HT1080 (cell line): ENCODE measurements around the gene PAX9. TPM values are rescaled to one million over a fixed set of nuclear protein-coding genes. Genes with fewer than 3 reads are reported as not detected.

Experiments
- DNase-seq: peaks from one replicate; pipeline ENCODE4 v3.0.0-alpha.2; 2015; ENCODE audit warnings: low read depth
- total RNA-seq: library from RNA; depleted of rRNA; stranded (reverse); fragments of >200 nt; shearing (Covaris generic); gene quantifications from 2 replicates; pipeline ENCODE4 v1.2.3, GENCODE V29; 2014

The PAX9 gene
- total RNA-seq, 1 experiment from 2014 or later, result 2.2 TPM

DNA sequence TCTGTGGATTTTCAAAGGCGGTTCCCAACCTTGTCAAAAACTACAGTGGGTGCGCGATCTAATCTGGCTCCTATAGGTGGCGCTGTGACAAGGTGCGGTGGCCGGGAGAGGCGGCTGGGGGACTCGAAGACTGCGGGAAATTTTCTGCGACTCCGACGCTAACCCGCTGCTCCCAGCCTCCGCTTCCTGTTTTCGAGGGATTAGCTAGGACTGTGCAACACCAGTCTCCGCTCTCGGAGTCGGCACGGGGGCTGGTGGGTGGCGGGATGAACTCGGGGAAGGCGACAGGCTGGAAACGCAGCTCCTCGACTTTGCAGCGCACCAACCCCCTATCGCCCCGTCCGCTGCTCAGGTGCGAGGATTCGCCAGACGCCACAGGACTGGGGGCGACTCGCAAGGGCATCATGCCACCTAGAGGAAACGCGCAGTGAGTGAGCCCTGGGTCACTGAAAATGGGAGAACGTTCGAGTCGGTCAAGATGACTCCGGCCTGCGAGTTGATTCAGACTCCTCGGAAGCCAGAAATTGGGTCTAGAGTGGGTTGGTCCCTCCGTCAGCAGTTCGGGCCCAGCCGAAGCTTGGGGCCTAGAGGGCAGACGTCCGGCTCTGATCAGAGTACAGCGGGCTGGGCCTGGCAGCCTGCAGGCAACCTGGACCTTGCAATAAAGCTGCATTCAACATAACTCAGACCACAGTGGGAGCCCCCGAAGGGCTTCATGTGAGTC, 5.5 kb upstream of the PAX9 start:
- no peak for DNase-seq

DNA sequence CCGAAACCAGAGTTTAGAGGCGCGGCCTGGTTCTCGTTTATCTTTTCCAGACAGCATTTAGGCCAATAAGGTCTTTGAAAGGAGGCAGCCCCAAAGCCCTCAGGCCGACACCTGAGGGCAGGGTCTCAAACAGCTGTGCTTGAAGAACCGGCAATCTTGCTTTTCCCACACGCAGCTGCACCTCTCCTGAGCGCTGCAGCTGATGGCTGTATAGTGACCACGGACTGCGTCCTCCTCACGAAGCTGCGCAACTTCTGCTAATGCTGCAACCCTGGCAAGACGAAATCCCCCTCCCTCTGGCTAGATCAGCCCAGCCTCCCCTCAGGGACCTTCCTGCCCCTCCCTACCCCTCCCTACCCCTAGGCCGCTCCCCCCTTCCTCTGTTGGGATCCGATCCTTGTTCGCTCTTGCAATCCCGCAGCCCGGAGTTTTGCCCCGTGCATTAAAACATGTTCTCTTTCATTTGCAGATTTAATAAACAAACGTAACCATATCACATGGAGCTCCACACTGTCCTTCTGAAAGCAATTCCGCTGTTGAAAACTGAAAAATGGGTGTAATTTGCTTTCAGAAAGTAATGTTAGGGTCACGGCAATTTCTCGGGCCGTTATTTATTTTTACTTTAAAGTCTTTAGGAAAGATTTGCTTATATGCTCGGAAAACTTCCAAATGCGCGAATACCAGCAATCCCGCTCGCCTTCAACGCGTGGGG, 4.8 kb upstream of the PAX9 start:
- no peak for DNase-seq

GRCh38 chr14:36657399-36658122, 4.1 kb upstream of the PAX9 start:
- no peak for DNase-seq

GRCh38 chr14:36658123-36659009, 3.3 kb upstream of the PAX9 start:
- DNase-seq, result no peak

DNA sequence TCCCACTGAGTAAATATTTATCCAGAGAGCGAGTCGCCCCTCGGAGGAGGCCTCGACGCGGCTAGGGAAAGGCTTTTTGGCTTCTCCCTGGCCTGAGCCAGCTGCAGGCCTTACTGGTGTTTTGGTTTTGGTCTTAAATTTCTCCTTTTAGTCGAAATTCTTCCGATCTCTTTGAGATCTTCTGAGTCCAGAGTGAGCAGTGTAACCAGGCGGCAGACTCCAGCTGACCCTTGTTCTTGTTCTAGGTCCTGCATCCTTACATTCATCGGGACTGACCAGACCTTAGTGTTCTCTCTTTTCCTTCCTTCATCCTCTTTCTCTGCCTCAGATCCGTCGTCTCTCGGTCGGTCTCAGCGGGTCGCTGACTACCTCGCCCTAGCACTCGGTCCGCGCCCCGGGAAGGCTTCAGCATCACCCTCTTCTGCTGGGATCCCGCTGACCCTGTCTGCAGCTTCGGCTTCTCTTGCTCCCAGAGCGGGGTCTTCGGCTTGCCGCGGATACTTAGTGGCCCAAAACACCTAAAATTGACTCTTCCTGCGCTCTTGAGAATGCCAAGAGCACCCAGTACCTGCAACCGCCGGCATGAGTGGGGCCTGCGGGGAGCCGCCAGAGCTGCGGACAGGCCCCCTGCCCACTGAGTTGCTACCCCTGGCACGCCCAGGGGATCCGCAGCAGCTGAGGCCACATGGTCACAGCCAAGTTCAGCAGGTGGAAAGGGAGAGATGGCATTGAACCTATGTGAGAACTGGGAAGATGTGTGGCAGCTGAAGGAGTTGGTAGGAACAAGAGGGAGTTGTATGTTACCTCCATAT, 2.4 kb upstream of the PAX9 start:
- DNase-seq, result no peak

- DNase-seq, result no peak
Measured at GRCh38 chr14:36659822-36660735, 1.6 kb upstream of the PAX9 start.

DNA sequence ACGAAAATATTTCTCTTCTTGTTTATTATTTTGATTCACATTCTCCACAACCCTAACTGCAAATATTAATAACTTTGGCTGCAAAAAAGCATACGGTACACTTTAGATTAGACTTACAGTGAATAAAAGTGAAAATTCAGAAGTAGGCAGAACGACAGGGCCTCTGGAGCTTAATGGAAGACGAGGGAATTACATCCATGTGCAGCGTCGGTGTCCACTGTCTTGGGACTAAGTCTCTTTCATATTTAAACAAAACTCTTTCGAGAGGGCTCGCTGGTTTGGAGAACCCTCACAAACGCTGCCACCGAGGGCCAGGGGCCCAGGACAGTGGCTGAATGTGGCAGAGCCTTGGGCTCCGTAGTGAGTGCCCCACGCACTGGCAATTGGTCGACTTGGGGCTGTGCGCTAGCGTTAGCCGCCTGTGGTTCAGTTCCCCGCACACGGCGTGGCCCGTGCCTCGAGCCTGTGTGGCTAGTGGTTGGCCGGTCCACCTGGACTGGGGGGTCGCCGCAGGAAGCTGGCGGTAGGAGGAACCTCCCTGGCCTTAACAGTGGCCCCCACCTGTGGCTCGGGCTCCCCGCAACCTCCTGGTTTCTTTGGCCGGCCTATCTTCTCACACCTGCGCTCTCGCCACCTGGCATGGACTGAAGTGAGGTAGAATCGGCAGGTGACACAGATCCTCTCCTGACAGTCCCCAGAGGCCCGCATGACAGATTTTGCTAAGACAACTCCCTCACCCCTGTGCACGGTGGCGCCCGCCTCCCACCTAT, 739 bp upstream of the PAX9 start:
- DNase-seq, result no peak

- DNase-seq, result no peak
Measured at GRCh38 chr14:36662258-36662542, 540 bp downstream of the PAX9 start.

GRCh38 chr14:36662543-36663403, 1.1 kb downstream of the PAX9 start:
- peak; percentile 56 for DNase-seq

GRCh38 chr14:36663404-36664321, 2.0 kb downstream of the PAX9 start:
- DNase-seq, result peak; percentile 18

DNA sequence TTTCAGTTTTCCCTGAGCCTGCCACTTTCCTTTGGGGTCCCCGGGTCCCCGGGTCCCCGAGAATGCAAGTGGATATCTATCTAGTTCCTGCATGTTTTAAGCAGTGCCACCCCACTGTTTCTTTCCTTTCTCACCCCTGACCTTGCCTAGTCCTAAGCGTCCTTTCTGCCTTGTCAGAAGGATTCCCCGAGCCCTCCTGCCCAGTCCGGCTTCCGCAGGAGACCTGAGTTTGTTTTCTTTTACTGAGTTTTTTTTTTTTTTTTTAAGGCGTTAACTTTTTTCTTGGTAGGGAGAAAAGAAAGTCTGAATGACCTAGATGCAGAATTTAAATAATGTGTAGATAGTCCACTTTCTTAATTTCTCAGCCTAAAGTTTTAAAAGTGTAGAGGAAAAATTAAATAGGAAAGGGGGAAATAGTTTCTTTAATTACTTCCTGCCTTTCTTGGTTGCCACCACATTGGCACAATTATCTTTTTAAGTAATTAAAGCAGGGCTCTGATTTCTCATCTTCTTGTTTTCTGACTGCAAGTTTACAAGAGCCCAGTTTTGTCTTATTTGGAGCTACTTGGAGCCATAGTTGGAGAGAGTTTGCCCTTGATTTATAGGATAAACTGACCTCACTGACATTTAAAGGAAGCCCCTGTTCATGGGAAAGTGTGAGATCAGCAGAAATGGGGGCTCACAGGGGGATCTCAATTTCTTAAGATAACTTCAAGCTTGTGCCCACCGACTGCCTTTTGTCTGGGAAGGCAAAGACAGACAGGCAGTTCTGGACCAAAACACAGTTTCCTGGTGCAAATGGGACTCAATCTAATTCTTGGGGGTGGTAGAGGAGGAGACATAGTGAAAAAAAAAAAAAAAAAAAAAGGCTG, 2.9 kb downstream of the PAX9 start:
- DNase-seq, result no peak

GRCh38 chr14:36665887-36666415, 4.3 kb downstream of the PAX9 start:
- DNase-seq, result no peak

DNA sequence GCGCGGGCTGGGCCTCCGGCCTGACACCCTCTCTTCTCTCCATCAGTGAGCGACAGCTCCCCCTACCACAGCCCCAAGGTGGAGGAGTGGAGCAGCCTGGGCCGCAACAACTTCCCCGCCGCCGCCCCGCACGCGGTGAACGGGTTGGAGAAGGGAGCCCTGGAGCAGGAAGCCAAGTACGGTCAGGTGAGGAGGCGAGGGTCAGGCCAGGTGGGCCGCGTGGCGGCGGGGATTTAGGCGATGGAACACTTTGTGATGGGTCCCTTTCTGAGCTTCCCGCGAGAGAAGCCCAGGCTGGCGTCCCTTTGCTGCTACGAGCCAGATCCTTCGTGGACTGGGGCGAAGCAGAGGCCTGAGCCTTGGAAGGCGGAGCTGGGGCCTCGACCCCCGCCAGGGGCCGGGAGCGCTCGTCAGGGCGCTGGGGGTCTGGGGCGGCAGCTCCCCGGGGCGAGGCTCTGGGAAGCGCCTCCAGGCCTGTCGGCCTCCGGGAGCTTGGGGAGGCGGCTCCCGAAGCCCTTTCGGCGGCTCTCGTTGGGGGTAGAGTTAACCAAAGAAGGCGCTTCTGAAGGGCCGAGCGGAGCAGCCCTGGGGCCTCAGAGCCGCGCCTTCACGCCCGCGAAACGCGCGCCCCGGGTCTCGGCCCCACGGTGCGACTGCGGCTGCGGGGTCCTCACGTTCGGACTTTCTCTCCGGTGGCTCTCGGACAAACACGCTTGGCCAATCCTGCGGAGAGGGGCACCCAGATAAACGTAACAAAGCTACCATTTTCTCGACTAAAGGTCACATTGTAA, 5.0 kb downstream of the PAX9 start:
- no peak for DNase-seq

GRCh38 chr14:36667679-36668078, 6.0 kb downstream of the PAX9 start:
- DNase-seq, result no peak

DNA sequence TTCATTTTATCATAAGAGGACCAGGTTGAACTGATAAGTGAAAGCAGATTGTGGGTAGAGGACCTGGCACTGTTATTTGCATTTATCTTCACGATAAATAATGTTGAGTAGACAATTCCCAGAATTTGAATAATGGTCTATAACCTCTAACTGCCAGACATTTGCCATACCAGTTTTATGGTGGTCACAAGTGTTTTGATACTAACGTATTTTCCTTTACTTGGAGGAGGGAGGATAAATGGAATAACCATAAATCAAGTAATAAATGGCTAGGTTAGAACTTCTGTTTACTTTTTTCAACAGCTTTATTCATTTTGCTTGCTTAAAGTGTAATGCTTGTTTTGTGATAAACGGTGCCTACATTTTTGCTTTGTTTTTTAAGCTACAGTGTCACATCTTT, 9.5 kb downstream of the PAX9 start:
- DNase-seq, result no peak
